ENCODE results near the gene EOMES. TPM values are rescaled to one million over a fixed set of nuclear protein-coding genes. Genes with fewer than 3 reads are reported as not detected.

The EOMES gene
- total RNA-seq, 1 experiment from 2014 or later = 0.20 TPM

DNA sequence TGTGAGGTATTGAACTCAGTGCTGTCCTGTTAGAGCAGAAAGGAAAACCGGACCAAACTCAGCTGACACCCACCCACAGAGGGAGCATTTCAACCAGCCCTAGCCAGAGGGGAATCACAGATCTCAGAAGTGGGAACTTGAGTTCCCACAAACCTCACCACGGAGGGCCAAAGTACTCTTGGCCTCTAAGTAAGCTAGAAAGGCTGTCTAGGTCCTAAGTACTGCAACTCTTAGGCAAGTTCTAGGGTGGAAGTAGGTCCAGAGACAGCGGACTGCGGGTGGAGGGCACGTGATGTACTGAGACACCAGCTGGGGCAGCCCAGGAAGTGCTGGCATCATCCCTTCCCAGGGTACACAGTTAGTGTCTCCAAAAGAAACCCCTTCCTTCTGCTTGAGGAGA is 34.1 kb downstream of the EOMES start:
- DNase-seq (ENCODE audit: low spot score) = no peak
- in situ Hi-C loops (cut with HindIII; ENCODE audit: low sequenced_read_pairs) = no loop called here

DNA sequence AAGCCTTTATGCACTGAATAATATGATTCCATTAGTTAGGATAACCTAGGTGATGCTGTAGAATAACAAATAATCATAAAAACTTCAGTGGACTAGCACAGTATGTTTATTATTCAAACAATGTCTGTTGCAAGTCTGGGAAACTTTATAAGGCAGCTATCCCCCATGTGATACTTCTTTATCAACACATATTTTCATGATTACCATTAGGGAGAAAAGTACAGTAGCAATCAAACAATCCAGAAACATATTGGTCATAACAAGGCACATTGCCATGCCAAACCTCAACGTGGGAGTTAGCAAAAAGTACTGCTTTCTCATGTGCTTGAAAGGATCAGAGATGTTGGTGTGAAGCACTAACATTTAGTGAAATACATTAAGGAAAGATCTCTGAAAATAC is 35.5 kb downstream of the EOMES start:
- in situ Hi-C loops (cut with HindIII; ENCODE audit: low sequenced_read_pairs) = no loop called here
- DNase-seq (ENCODE audit: low spot score) = no peak

- no peak for DNase-seq (ENCODE audit: low spot score)
- in situ Hi-C loops (cut with HindIII; ENCODE audit: low sequenced_read_pairs) = no loop called here
Observed at GRCh38 chr3:27685474-27685873, 36.6 kb downstream of the EOMES start.

DNA sequence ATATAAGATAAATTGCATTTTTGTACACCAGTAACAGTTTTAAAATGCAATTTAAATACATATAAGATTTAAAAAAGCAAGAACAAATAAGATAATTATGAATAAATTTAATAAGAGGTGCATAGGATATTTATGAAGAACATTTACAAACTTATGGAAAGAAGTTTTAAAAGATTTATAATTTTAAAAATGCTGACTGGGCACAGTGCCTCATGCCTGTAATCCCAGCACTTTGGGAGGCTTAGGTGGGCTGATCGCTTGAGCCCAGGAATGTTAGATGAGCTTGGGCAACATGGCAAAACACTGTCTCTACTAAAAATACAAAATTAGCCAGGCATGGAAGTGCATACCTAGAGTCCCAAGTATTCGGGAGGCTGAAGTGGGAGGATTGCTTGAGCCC is 37.8 kb downstream of the EOMES start:
- no peak for DNase-seq (ENCODE audit: low spot score)
- in situ Hi-C loops (cut with HindIII; ENCODE audit: low sequenced_read_pairs) = no loop called here

DNA sequence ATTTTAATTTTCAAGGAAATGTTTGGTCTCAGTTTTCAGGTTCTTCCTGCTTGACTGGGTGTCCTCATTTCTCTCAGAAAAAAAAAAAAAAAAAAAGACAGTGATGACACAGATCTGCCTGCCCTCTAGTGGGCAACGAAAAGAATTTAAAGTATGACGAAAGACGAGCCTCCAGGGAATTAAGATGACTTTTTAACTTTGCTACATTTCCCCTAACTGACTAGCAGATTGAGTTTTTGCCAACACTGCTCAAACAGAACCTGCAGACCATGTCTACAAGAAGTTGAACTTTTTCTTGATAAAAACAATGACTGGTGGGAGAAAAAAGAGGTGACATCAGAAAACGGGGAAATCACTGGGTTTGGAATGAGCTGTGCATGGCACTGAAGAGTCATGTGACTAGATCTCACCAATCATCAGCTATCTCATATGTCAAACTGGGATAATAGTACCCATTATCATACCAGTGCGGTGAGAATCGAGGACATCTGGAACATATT is 40.8 kb downstream of the EOMES start:
- in situ Hi-C loops (cut with HindIII; ENCODE audit: low sequenced_read_pairs) = no loop called here
- peak; percentile 70 for DNase-seq (ENCODE audit: low spot score)

DNA sequence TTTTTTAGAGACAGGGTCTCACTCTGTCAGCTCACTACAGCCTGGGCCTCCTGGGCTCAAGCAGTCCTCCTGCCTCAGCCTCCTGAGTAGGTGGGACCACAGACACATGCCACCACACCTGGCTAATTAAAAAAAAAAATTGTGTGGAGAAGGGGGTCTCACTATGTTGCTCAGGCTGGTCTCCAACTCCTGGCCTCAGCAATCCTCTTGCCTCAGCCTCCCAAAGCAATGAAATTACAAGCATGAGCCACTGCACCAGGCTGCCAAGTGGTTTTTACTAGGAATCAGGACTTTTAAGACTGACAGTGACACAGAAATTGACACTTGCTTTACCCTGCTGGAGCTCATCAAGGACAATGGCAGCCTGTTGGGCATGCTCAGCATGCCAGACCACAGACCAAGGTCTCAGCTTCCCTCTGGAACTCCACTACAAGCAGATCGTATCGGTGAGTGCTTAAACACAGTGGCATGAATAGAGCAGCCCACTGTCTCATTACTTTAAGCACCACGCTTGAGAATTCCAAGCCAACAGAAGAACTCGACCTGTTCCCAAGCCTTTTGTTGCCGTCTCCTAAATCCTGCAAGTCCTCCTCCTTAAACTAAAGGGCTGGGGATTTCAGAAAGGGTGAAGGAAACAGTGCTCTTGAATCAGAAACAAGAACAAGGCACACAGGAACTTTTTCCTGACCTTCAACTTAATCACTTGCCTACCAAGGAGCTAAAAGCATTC is 41.4 kb downstream of the EOMES start:
- DNase-seq (ENCODE audit: low spot score) = no peak

GRCh38 chr3:27679691-27680090 is 42.4 kb downstream of the EOMES start:
- in situ Hi-C loops (cut with HindIII; ENCODE audit: low sequenced_read_pairs) = no loop called here
- no peak for DNase-seq (ENCODE audit: low spot score)

More for the DNA sequence above, 41.4 kb downstream of the EOMES start:
- in situ Hi-C loops (cut with HindIII; ENCODE audit: low sequenced_read_pairs) = no loop called here

- in situ Hi-C loops (cut with HindIII; ENCODE audit: low sequenced_read_pairs) = no loop called here
- no peak for DNase-seq (ENCODE audit: low spot score)
Observed at GRCh38 chr3:27678234-27678633, 43.9 kb downstream of the EOMES start.

DNA sequence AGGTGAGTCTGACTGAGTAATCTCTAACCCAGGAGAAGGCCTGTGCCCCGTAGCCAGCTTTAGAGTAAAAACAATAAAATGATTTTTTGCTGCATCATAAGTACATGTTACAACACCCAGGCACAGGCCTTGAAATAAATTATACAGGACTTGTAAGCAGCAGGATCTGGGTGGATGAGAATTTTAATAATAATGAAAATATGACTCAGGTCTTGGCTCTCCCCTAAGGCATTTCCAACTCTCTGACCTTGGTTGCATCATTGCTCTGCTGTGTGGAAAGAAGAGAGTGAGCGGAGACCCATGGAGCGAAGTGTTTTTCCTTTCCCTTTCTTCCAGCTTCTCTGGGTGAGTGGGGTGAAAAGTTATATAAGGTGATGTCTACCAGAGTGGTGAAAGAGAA is 44.6 kb downstream of the EOMES start:
- DNase-seq (ENCODE audit: low spot score) = no peak
- in situ Hi-C loops (cut with HindIII; ENCODE audit: low sequenced_read_pairs) = no loop called here

DNA sequence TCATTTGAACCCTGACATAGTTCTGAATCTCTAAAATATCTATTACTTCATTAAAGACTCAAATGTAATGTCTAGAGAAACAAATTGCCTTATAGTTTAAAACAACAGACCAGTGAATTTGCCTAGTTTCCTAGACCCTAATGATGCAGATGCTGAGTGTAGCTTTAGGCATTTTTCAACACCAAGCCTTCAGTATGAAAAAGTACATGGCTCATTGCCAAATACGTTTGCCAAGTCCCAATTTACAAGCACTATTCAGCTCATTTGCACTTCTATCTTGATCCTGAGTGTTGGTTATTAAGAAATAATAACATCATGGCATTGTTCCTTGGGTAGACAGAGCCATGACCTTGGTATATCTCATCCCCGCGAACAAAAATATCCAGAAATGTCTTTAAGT is 46.8 kb downstream of the EOMES start:
- DNase-seq (ENCODE audit: low spot score) = peak; percentile 27
- in situ Hi-C loops (cut with HindIII; ENCODE audit: low sequenced_read_pairs) = no loop called here

GRCh38 chr3:27673701-27674100 is 48.4 kb downstream of the EOMES start:
- in situ Hi-C loops (cut with HindIII; ENCODE audit: low sequenced_read_pairs) = loop anchor here (25.0 kb wide), 1 partner anchor 311 kb away; the partner anchor contains the start of gene NEK10

DNA sequence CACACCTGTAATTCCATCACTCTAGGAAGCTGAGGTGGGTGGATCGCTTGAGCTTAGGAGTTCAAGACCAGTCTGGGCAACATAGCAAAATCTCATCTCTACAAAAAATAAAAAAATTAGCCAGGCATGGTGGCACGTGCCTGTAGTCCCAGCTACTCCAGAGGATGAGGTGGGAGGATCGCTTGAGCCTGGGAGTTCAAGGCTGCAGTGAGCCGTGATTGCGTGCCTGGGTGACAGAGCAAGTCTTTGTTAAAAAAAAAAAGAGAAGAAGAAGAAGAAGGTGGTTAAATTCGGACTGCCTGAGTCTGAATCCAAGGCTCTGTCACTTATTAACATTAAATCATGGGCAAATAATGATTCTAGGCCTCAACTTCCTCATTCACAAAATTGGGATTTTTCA is 51.0 kb downstream of the EOMES start:
- in situ Hi-C loops (cut with HindIII; ENCODE audit: low sequenced_read_pairs) = loop anchor here (25.0 kb wide), 1 partner anchor 309 kb away; the partner anchor contains the start of gene NEK10
- DNase-seq (ENCODE audit: low spot score) = no peak

More at GRCh38 chr3:27673701-27674100, 48.4 kb downstream of the EOMES start:
- DNase-seq (ENCODE audit: low spot score) = no peak

- no peak for DNase-seq (ENCODE audit: low spot score)
- in situ Hi-C loops (cut with HindIII; ENCODE audit: low sequenced_read_pairs) = loop anchor here (25.0 kb wide), 1 partner anchor 308 kb away; the partner anchor contains the start of gene NEK10
Observed at GRCh38 chr3:27670619-27671018, 51.5 kb downstream of the EOMES start.

DNA sequence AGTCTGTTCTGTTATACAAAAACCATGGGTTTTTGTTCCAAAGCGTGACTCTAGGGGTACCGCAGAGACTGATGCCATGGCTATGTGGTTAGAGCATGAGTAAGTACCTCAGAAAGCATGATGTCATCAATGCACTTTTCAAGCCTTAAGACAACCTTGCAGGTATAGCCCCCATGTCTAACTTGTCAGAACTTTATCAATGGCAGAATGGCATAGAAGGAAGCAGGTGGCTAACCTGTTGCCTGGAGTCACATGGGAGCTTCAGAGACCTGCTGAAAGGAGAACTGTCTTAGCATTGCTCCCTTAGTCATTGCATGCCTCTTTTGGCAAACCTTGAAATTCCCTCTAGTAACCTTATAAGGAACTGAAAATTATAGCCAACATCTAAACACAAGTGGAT is 52.5 kb downstream of the EOMES start:
- in situ Hi-C loops (cut with HindIII; ENCODE audit: low sequenced_read_pairs) = loop anchor here (25.0 kb wide), 1 partner anchor 307 kb away; the partner anchor contains the start of gene NEK10
- no peak for DNase-seq (ENCODE audit: low spot score)

DNA sequence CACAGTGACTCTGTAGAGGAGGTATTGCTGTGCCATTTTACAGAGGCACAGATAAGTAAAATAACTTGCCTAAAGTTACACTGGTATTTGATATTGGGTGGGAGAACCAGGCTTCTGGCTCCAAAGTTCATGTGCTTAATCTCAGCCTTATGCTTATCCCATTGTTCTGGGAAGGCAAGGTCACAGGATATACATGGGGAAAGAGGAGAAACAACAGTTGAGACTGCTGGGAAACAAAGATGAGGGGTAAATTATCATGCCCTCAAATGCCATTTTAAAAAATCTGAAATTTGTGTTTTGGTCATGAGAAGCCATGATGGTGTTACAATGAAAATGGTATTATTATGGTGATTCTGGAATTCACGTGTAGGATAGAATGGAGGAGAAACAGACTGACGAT is 54.4 kb downstream of the EOMES start:
- no peak for DNase-seq (ENCODE audit: low spot score)
- in situ Hi-C loops (cut with HindIII; ENCODE audit: low sequenced_read_pairs) = loop anchor here (25.0 kb wide), 1 partner anchor 305 kb away; the partner anchor contains the start of gene NEK10

DNA sequence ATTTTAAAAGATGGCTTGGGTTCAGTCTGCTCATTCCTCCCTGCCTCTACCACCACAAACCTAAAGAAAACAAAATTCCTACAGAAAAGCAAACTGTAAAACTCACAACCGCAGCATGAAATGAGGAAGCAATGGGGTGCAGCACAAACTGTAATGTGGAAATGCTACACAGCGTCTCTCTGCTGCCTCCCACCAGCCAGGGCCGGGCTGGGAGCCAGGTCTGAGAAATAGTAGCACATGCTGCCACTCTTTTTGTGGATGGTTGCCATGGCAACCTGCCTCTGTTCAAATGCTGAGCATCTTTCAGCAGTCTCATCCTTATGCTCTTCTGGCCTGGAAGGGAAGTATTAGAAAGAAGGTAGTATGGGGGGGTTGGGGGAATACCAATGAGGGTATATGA is 55.4 kb downstream of the EOMES start:
- in situ Hi-C loops (cut with HindIII; ENCODE audit: low sequenced_read_pairs) = loop anchor here (25.0 kb wide), 1 partner anchor 304 kb away; the partner anchor contains the start of gene NEK10
- peak; percentile 99 for DNase-seq (ENCODE audit: low spot score)

GRCh38 chr3:27666272-27666671 is 55.9 kb downstream of the EOMES start:
- no peak for DNase-seq (ENCODE audit: low spot score)
- in situ Hi-C loops (cut with HindIII; ENCODE audit: low sequenced_read_pairs) = loop anchor here (25.0 kb wide), 1 partner anchor 304 kb away; the partner anchor contains the start of gene NEK10

Data from G401 (cell line).